ENCODE data around the gene ERAP2. TPM values are rescaled to one million over a fixed set of nuclear protein-coding genes. Genes with fewer than 3 reads are reported as not detected.

ERAP2 gene
- total and polyA plus RNA-seq, 2 of the 13 experiments (the other 11 are each of a cell fraction or from before 2014, with no cell fraction given), result 12.8 to 16.6 TPM

- TF ChIP-seq, protein P1, sequence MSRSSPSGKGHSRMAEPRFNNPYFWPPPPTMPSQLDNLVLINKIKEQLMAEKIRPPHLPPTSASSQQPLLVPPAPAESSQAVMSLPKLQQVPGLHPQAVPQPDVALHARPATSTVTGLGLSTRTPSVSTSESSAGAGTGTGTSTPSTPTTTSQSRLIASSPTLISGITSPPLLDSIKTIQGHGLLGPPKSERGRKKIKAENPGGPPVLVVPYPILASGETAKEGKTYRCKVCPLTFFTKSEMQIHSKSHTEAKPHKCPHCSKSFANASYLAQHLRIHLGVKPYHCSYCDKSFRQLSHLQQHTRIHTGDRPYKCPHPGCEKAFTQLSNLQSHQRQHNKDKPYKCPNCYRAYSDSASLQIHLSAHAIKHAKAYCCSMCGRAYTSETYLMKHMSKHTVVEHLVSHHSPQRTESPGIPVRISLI (CRISPR knock-in tag; IDR thresholded peaks at IDR 0.05; ENCODE audit: borderline replicate concordance), result no peak
- TF ChIP-seq NR2F1 (CRISPR knock-in tag; IDR thresholded peaks at IDR 0.05) (peak in 1 of 2 experiments; percentile 63; a peak in 2 of 4 replicates), REPIN1 (CRISPR knock-in tag; IDR thresholded peaks at IDR 0.05; ENCODE audit: borderline replicate concordance, low read depth) (peak; percentile 77), NBN (conservative IDR thresholded peaks at IDR 0.05) (no peak), NFATC3 (CRISPR knock-in tag; IDR thresholded peaks at IDR 0.05) (peak; percentile 42; the same call in 1 of the 2 replicates), ZFX (CRISPR knock-in tag; IDR thresholded peaks at IDR 0.05; ENCODE audit: low read depth) (peak; percentile 96), ZFAT (CRISPR knock-in tag; conservative IDR thresholded peaks at IDR 0.05) (no peak), AGO2 (optimal IDR thresholded peaks at IDR 0.05; ENCODE audit: low read depth, low read length) (peak; percentile 70), NCOA1 (CRISPR knock-in tag; IDR thresholded peaks at IDR 0.05) (no peak; the same call in 1 of the 2 replicates), ZNF607 (CRISPR knock-in tag; IDR thresholded peaks at IDR 0.05; ENCODE audit: borderline replicate concordance) (no peak), KDM5B (CRISPR knock-in tag; IDR thresholded peaks at IDR 0.05; ENCODE audit: borderline replicate concordance) (peak; percentile 77; the same call in 1 of the 2 replicates), HIVEP1 (CRISPR knock-in tag; IDR thresholded peaks at IDR 0.05) (peak; percentile 49), SALL2 (CRISPR knock-in tag; IDR thresholded peaks at IDR 0.05) (0 out of 2 replicates have a peak, but pooled peaks have one; percentile 27), ZNF850 (CRISPR knock-in tag; conservative IDR thresholded peaks at IDR 0.05) (no peak), BCLAF1 (IDR thresholded peaks at IDR 0.05) (no peak), ZNF256 (CRISPR knock-in tag; conservative IDR thresholded peaks at IDR 0.05) (peak; percentile 48; the same call in 1 of the 2 replicates), ATF2 (CRISPR knock-in tag; IDR thresholded peaks at IDR 0.05) (peak; percentile 12; the same call in 1 of the 2 replicates), FOXO1 (CRISPR knock-in tag; IDR thresholded peaks at IDR 0.05) (no peak)
- TF ChIP-seq, protein P2, sequence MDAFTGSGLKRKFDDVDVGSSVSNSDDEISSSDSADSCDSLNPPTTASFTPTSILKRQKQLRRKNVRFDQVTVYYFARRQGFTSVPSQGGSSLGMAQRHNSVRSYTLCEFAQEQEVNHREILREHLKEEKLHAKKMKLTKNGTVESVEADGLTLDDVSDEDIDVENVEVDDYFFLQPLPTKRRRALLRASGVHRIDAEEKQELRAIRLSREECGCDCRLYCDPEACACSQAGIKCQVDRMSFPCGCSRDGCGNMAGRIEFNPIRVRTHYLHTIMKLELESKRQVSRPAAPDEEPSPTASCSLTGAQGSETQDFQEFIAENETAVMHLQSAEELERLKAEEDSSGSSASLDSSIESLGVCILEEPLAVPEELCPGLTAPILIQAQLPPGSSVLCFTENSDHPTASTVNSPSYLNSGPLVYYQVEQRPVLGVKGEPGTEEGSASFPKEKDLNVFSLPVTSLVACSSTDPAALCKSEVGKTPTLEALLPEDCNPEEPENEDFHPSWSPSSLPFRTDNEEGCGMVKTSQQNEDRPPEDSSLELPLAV (CRISPR knock-in tag; conservative IDR thresholded peaks at IDR 0.05; ENCODE audit: low read depth), result no peak
- TF ChIP-seq, protein P3, sequence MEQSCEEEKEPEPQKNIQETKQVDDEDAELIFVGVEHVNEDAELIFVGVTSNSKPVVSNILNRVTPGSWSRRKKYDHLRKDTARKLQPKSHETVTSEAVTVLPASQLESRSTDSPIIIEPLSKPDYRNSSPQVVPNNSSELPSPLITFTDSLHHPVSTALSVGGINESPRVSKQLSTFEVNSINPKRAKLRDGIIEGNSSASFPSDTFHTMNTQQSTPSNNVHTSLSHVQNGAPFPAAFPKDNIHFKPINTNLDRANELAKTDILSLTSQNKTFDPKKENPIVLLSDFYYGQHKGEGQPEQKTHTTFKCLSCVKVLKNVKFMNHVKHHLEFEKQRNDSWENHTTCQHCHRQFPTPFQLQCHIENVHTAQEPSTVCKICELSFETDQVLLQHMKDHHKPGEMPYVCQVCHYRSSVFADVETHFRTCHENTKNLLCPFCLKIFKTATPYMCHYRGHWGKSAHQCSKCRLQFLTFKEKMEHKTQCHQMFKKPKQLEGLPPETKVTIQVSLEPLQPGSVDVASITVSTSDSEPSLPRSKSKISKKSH (CRISPR knock-in tag; IDR thresholded peaks at IDR 0.05; ENCODE audit: borderline replicate concordance), result peak; percentile 77; the same call in 1 of the 2 replicates
Observed at GRCh38 chr5:96934708-96935558, 58.6 kb downstream of the ERAP2 start (continued).

Measured in HepG2 (cell line).